ENCODE data around the gene DLEU7.

- TF ChIP-seq POLR2A (IDR thresholded peaks at IDR 0.05; ENCODE audit: insufficient read depth in 1 of 2, low read depth in 2 of 2, low read length in 2 of 2) (no peak), CTCF (CRISPR knock-in tag; IDR thresholded peaks at IDR 0.05) (no peak), ZSCAN30 (CRISPR knock-in tag; IDR thresholded peaks at IDR 0.05) (no peak), HNRNPUL1 (IDR thresholded peaks at IDR 0.05; ENCODE audit: low read depth, low read length) (no peak), SIN3B (IDR thresholded peaks at IDR 0.05; ENCODE audit: low read length) (no peak), CHCHD3 (CRISPR knock-in tag; IDR thresholded peaks at IDR 0.05) (no peak), PRPF4 (IDR thresholded peaks at IDR 0.05; ENCODE audit: low read depth, low read length, poor library complexity, severe bottlenecking) (no peak), TRIM24 (CRISPR knock-in tag; IDR thresholded peaks at IDR 0.05) (no peak), MLX (CRISPR knock-in tag; IDR thresholded peaks at IDR 0.05) (no peak), CBX2 (IDR thresholded peaks at IDR 0.05; ENCODE audit: low read depth, low read length) (no peak), CBX2 (CRISPR knock-in tag; IDR thresholded peaks at IDR 0.05; ENCODE audit: low read depth) (no peak), ZFP36L2 (CRISPR knock-in tag; IDR thresholded peaks at IDR 0.05) (no peak)
Measured at GRCh38 chr13:50797091-50797490, 46.4 kb downstream of the DLEU7 start.
